ENCODE data around the gene TSNAX.

- TF ChIP-seq GATA2 (IDR thresholded peaks at IDR 0.05; ENCODE audit: low read depth, low read length), result no peak
- TF ChIP-seq GATA3 (IDR thresholded peaks at IDR 0.05; ENCODE audit: low read depth, low read length), result no peak
These were observed 13.4 kb downstream of the TSNAX start for GRCh38 chr1:231541842-231542241.

All from SH-SY5Y (cell line).